Caco-2 (cell line): Measurements from ENCODE around the gene SH3BP5L. TPM values are rescaled to one million over a fixed set of nuclear protein-coding genes. Genes with fewer than 3 reads are reported as not detected.

ENCODE experiments used
- BruUV-seq: library from RNA; stranded (reverse); fragments of 400-500 nt; replicated peaks from 2 replicates; lab custom pipeline; 2021; lab: Mats Ljungman, UMichigan
- CTCF ChIA-PET: fragments of 300-600 bp; sonication (Branson Sonifier 250); formaldehyde crosslinking; loops from one replicate; lab custom pipeline; 2022; ENCODE audit warnings: antibody characterized with exemption; lab: Charles Lee
- POLR2A ChIA-PET: fragments of 300-600 bp; sonication (Branson Sonifier 250); formaldehyde crosslinking; loops from one replicate; lab custom pipeline; 2022; ENCODE audit warnings: antibody characterized with exemption; lab: Charles Lee
- DNase-seq, 2 experiments: peaks; one replicate each; pipeline versions ENCODE4 v3.0.0 to v3.0.0-alpha.2; 2020 to 2022
- H3K27me3 ChIP-seq: replicated peaks from 2 replicates; pipeline ENCODE4 v1.6.0; 2011; ENCODE audit warnings: low read length; ENCODE audit not compliant: control insufficient read depth, insufficient read depth
- H3K36me3 ChIP-seq: 2 replicates; pipeline ENCODE4 v1.5.1; 2011; ENCODE audit warnings: low read length; ENCODE audit not compliant: control insufficient read depth, insufficient read depth
- H3K4me1 ChIP-seq: fragments of 250-450 bp; sonication (Bioruptor Pico); 2 replicates; pipeline ENCODE4 v1.5.1; 2020; ENCODE audit warnings: mild to moderate bottlenecking
- H3K4me3 ChIP-seq: 2 replicates; pipeline ENCODE4 v1.5.1; 2011; ENCODE audit warnings: low read depth, mild to moderate bottlenecking, control low read depth, low read length
- H3K9me3 ChIP-seq: fragments of 250-450 bp; sonication (Bioruptor Pico); 2 replicates; pipeline ENCODE4 v1.5.1; 2020; ENCODE audit warnings: mild to moderate bottlenecking, moderate library complexity
- H3K27ac Mint-ChIP-seq: one replicate; pipeline ENCODE4 v1.8.0; 2022; ENCODE audit warnings: mixed read lengths; ENCODE audit not compliant: unreplicated experiment
- H3K27me3 Mint-ChIP-seq: one replicate; pipeline ENCODE4 v1.8.0; 2022; ENCODE audit warnings: mixed read lengths; ENCODE audit not compliant: insufficient read depth, unreplicated experiment
- H3K36me3 Mint-ChIP-seq: one replicate; pipeline ENCODE4 v1.8.0; 2022; ENCODE audit warnings: mild to moderate bottlenecking, mixed read lengths; ENCODE audit not compliant: insufficient read depth, unreplicated experiment
- H3K4me1 Mint-ChIP-seq: one replicate; pipeline ENCODE4 v1.8.0; 2022; ENCODE audit warnings: low read depth, mixed read lengths; ENCODE audit not compliant: unreplicated experiment
- H3K4me3 Mint-ChIP-seq: one replicate; pipeline ENCODE4 v1.8.0; 2022; ENCODE audit warnings: mild to moderate bottlenecking, moderate library complexity, mixed read lengths; ENCODE audit not compliant: unreplicated experiment
- H3K9me3 Mint-ChIP-seq: one replicate; pipeline ENCODE4 v1.8.0; 2022; ENCODE audit warnings: mixed read lengths; ENCODE audit not compliant: unreplicated experiment
- intact Hi-C: fragments of 100-400 bp; cut with micrococcal nuclease; formaldehyde crosslinking; loops from one replicate; pipeline ENCODE4 v1.10.0; 2022; ENCODE audit not compliant: unreplicated experiment
- total RNA-seq: library from RNA; stranded (reverse); gene quantifications from 2 replicates; pipeline ENCODE4 v1.2.3, GENCODE V29; 2022
- TF ChIP-seq, protein P1 (sequence below), 2 experiments: fragments of 200-600 bp in 1 of 2; IDR thresholded peaks; 1 replicate in 1 of 2; 2 replicates in 1 of 2; pipeline versions ENCODE4 v1.5.1 to v1.8.0; 2011 to 2022; ENCODE audit warnings: antibody characterized with exemption in 1 of 2, control low read depth in 1 of 2, inconsistent platforms in 1 of 2, low read depth in 1 of 2, low read length in 1 of 2, mild to moderate bottlenecking in 1 of 2, moderate library complexity in 1 of 2; ENCODE audit not compliant: insufficient read depth in 1 of 2, severe bottlenecking in 1 of 2, unreplicated experiment in 1 of 2

SH3BP5L gene
- total RNA-seq, 1 experiment from 2014 or later: 21.3 TPM

DNA sequence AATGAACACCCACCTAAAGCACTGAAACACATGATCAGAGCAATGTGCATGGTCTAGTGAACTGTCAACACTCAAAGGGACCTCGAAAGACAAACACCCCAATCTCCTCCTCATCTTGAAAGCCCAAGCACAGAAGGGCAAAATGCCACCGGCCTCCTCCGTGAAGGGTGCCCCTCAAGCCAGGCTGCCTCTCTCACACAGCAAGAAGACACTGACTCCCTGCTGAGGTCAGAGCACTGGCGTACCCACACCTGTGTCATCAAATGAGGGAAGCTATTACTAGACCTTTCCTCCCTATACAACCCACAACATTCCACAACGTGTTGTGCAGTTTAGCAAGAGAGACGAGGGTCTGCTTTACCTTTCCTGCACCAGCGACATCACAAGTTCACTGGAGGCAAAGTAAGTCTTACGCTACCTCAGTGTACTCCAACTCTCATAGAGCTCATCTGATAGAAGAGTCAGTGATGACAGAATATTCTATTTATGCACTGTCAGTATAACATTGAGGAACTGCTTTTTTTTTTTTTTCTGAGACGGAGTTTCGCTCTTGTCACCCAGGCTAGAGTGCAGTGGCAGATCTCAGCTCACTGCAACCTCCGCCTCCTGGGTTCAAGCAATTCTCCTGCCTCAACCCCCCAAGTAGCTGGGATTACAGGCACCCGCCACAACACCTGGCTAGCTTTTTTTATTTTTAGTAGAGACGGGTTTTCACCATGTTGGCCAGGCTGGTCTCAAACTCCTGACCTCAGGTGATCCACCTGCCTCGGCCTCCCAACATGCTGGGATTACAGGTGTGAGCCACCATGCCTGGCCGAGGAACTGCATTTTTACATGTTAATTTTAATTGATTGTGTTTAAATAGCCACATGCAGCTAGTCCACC, 3.3 kb downstream of the SH3BP5L start:
- POLR2A ChIA-PET: no interaction called here
- intact Hi-C loops: no loop called here

GRCh38 chr1:248821641-248822040, 4.1 kb downstream of the SH3BP5L start:
- peaks cover 30% of the 10 kb centered on the region for H3K36me3 Mint-ChIP-seq
- no TSS peak for BruUV-seq

More for the DNA sequence above, 3.3 kb downstream of the SH3BP5L start:
- no peaks in the 10 kb centered on the region for H3K27me3 Mint-ChIP-seq
- DNase-seq: peak in 1 of 2 experiments; percentile 14
- H3K9me3 Mint-ChIP-seq: no peaks in the 10 kb centered on the region
- Histone ChIP-seq H3K4me3 (no peak overlapping the region), H3K4me1 (peaks cover 8% of the 10 kb centered on the region), H3K36me3 (no peaks in the 10 kb centered on the region), H3K27me3 (no peaks in the 10 kb centered on the region), H3K9me3 (no peaks in the 10 kb centered on the region)
- CTCF ChIA-PET: no interaction called here
- H3K27ac Mint-ChIP-seq: no peak overlapping the region
- peaks cover 18% of the 10 kb centered on the region for H3K4me1 Mint-ChIP-seq
- BruUV-seq: no TSS peak
- H3K36me3 Mint-ChIP-seq: peaks cover 26% of the 10 kb centered on the region
- TF ChIP-seq, protein P1, sequence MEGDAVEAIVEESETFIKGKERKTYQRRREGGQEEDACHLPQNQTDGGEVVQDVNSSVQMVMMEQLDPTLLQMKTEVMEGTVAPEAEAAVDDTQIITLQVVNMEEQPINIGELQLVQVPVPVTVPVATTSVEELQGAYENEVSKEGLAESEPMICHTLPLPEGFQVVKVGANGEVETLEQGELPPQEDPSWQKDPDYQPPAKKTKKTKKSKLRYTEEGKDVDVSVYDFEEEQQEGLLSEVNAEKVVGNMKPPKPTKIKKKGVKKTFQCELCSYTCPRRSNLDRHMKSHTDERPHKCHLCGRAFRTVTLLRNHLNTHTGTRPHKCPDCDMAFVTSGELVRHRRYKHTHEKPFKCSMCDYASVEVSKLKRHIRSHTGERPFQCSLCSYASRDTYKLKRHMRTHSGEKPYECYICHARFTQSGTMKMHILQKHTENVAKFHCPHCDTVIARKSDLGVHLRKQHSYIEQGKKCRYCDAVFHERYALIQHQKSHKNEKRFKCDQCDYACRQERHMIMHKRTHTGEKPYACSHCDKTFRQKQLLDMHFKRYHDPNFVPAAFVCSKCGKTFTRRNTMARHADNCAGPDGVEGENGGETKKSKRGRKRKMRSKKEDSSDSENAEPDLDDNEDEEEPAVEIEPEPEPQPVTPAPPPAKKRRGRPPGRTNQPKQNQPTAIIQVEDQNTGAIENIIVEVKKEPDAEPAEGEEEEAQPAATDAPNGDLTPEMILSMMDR (IDR thresholded peaks at IDR 0.05; ENCODE audit: insufficient read depth in 1 of 2, low read depth in 1 of 2, low read length in 1 of 2, severe bottlenecking in 1 of 2, unreplicated experiment in 1 of 2): no peak
- no peak overlapping the region for H3K4me3 Mint-ChIP-seq

GRCh38 chr1:248821101-248821500, 4.6 kb downstream of the SH3BP5L start:
- TF ChIP-seq, protein P1 (IDR thresholded peaks at IDR 0.05; ENCODE audit: insufficient read depth in 1 of 2, low read depth in 1 of 2, low read length in 1 of 2, severe bottlenecking in 1 of 2, unreplicated experiment in 1 of 2): no peak
- intact Hi-C loops: no loop called here
- Histone ChIP-seq H3K9me3 (no peaks in the 10 kb centered on the region), H3K27me3 (no peaks in the 10 kb centered on the region), H3K36me3 (no peaks in the 10 kb centered on the region), H3K4me3 (no peak overlapping the region), H3K4me1 (peaks cover 5% of the 10 kb centered on the region; the same call in 1 of the 2 replicates)
- no peak for DNase-seq
- BruUV-seq: no TSS peak
- H3K27me3 Mint-ChIP-seq: no peaks in the 10 kb centered on the region
- ChIA-PET CTCF (no interaction called here), POLR2A (no interaction called here)
- no peak overlapping the region for H3K27ac Mint-ChIP-seq
- peaks cover 8% of the 10 kb centered on the region for H3K4me1 Mint-ChIP-seq
- H3K9me3 Mint-ChIP-seq: no peaks in the 10 kb centered on the region
- no peak overlapping the region for H3K4me3 Mint-ChIP-seq
- peaks cover 31% of the 10 kb centered on the region for H3K36me3 Mint-ChIP-seq

More at GRCh38 chr1:248821641-248822040, 4.1 kb downstream of the SH3BP5L start:
- Mint-ChIP-seq H3K27me3 (no peaks in the 10 kb centered on the region), H3K9me3 (no peaks in the 10 kb centered on the region), H3K27ac (no peak overlapping the region), H3K4me1 (peaks cover 10% of the 10 kb centered on the region), H3K4me3 (no peak overlapping the region)
- DNase-seq: peak in 1 of 2 experiments; percentile 11
- TF ChIP-seq, protein P1 (IDR thresholded peaks at IDR 0.05; ENCODE audit: insufficient read depth in 1 of 2, low read depth in 1 of 2, low read length in 1 of 2, severe bottlenecking in 1 of 2, unreplicated experiment in 1 of 2): no peak
- CTCF ChIA-PET: no interaction called here
- Histone ChIP-seq H3K4me1 (peaks cover 5% of the 10 kb centered on the region), H3K4me3 (no peak overlapping the region), H3K36me3 (no peaks in the 10 kb centered on the region), H3K9me3 (no peaks in the 10 kb centered on the region), H3K27me3 (no peaks in the 10 kb centered on the region)
- POLR2A ChIA-PET: no interaction called here
- intact Hi-C loops: no loop called here
